IMR-90 (cell line): ENCODE results near the gene RGS16. TPM values are rescaled to one million over a fixed set of nuclear protein-coding genes. Genes with fewer than 3 reads are reported as not detected.

Experiments
- ATAC-seq: fragments of 200-7000 bp; cut with Tn5 transposase; 2 replicates; pipeline ENCODE4 v1.9.1; 2020; ENCODE audit warnings: low read depth, mild to moderate bottlenecking, moderate library complexity
- BruUV-seq: library from RNA; stranded (reverse); fragments of 400-500 nt; replicated peaks from 2 replicates; lab custom pipeline; 2021; lab: Mats Ljungman, UMichigan
- CTCF ChIA-PET: fragments of 300-600 bp; formaldehyde crosslinking; extraction: SDS; loops from one replicate; lab custom pipeline; 2021; ENCODE audit warnings: antibody characterized with exemption; lab: Yijun Ruan, JAX
- POLR2A ChIA-PET: fragments of 300-600 bp; sonication (Branson Sonifier 250); formaldehyde crosslinking; loops from one replicate; lab custom pipeline; 2022; ENCODE audit warnings: antibody characterized with exemption; ENCODE audit not compliant: unreplicated experiment; lab: Charles Lee
- DNase-seq: peaks from one replicate; pipeline ENCODE4 v3.0.0; 2013
- H2AFZ ChIP-seq: replicated peaks from 2 replicates; pipeline ENCODE3; 2013; ENCODE audit warnings: low read length, mild to moderate bottlenecking; ENCODE audit not compliant: poor library complexity
- H2AK5ac ChIP-seq: 2 replicates; pipeline ENCODE4 v1.6.1; 2013; ENCODE audit warnings: low read depth, low read length, inconsistent platforms
- H2AK9ac ChIP-seq: replicated peaks from 2 replicates; pipeline ENCODE3; 2013; ENCODE audit warnings: mild to moderate bottlenecking, low read depth, low read length, moderate library complexity; ENCODE audit not compliant: poor library complexity
- H2BK120ac ChIP-seq: 2 replicates; pipeline ENCODE4 v1.6.1; 2013; ENCODE audit warnings: low read depth, low read length, inconsistent platforms
- H2BK15ac ChIP-seq: 3 replicates; pipeline ENCODE4 v1.6.1; 2013; ENCODE audit warnings: low read depth, low read length, inconsistent platforms
- H2BK20ac ChIP-seq: 2 replicates; pipeline ENCODE4 v1.6.1; 2013; ENCODE audit warnings: low read depth, mild to moderate bottlenecking, inconsistent platforms, low read length, moderate library complexity
- H2BK5ac ChIP-seq: 2 replicates; pipeline ENCODE4 v1.6.1; 2013; ENCODE audit warnings: mild to moderate bottlenecking, low read depth, low read length, inconsistent platforms; ENCODE audit not compliant: poor library complexity, severe bottlenecking
- H3K14ac ChIP-seq: replicated peaks from 2 replicates; pipeline ENCODE4 v1.6.1; 2013; ENCODE audit warnings: low read depth, low read length, inconsistent platforms
- H3K18ac ChIP-seq: 2 replicates; pipeline ENCODE4 v1.6.1; 2013; ENCODE audit warnings: low read depth, low read length, control low read depth
- H3K23ac ChIP-seq: 2 replicates; pipeline ENCODE4 v1.6.1; 2013; ENCODE audit warnings: low read depth, low read length, inconsistent platforms
- H3K27ac ChIP-seq: 2 replicates; pipeline ENCODE4 v1.5.1; 2013; ENCODE audit warnings: mild to moderate bottlenecking, control low read depth, low read length; ENCODE audit not compliant: insufficient read depth
- H3K27me3 ChIP-seq: 2 replicates; pipeline ENCODE4 v1.6.1; 2013; ENCODE audit warnings: low read length; ENCODE audit not compliant: control insufficient read depth, insufficient read depth
- H3K36me3 ChIP-seq: 2 replicates; pipeline ENCODE4 v1.6.1; 2013; ENCODE audit warnings: low read length, mixed read lengths; ENCODE audit not compliant: control insufficient read depth, insufficient read depth
- H3K4ac ChIP-seq: 2 replicates; pipeline ENCODE4 v1.6.1; 2013; ENCODE audit warnings: low read depth, low read length, inconsistent platforms
- H3K4me1 ChIP-seq: 2 replicates; pipeline ENCODE4 v1.6.1; 2013; ENCODE audit warnings: low read length, mixed read lengths; ENCODE audit not compliant: control insufficient read depth, insufficient read depth
- H3K4me2 ChIP-seq: 2 replicates; pipeline ENCODE4 v1.6.1; 2013; ENCODE audit warnings: low read depth, mild to moderate bottlenecking, control low read depth, low read length, moderate library complexity
- H3K4me3 ChIP-seq: 2 replicates; pipeline ENCODE4 v1.5.1; 2013; ENCODE audit warnings: low read depth, mild to moderate bottlenecking, control low read depth, low read length, moderate library complexity; ENCODE audit not compliant: insufficient read depth
- H3K56ac ChIP-seq: 2 replicates; pipeline ENCODE4 v1.6.1; 2013; ENCODE audit warnings: low read length, inconsistent platforms; ENCODE audit not compliant: insufficient read depth; ENCODE audit errors: extremely low read depth
- H3K79me1 ChIP-seq, 2 experiments: 2 replicates each; pipeline ENCODE4 v1.6.1; 2013; ENCODE audit warnings: low read length in 2 of 2, inconsistent platforms in 1 of 2, low read depth in 1 of 2
- H3K9ac ChIP-seq: 2 replicates; pipeline ENCODE4 v1.6.1; 2013; ENCODE audit warnings: low read depth, low read length, control low read depth
- H3K9me1 ChIP-seq: 2 replicates; pipeline ENCODE4 v1.6.1; 2013; ENCODE audit warnings: low read length, inconsistent platforms; ENCODE audit not compliant: insufficient read depth
- H3K9me3 ChIP-seq: 2 replicates; pipeline ENCODE4 v1.6.1; 2013; ENCODE audit warnings: low read length; ENCODE audit not compliant: control insufficient read depth, insufficient read depth
- H4K20me1 ChIP-seq: 2 replicates; pipeline ENCODE4 v1.6.1; 2013; ENCODE audit warnings: low read length, inconsistent platforms; ENCODE audit not compliant: insufficient read depth
- H4K5ac ChIP-seq: 2 replicates; pipeline ENCODE4 v1.6.1; 2013; ENCODE audit warnings: mild to moderate bottlenecking, low read depth, low read length, control low read depth
- H4K8ac ChIP-seq, 2 experiments: 2 replicates each; pipeline ENCODE4 v1.6.1; 2013; ENCODE audit warnings: low read depth in 2 of 2, low read length in 2 of 2, control low read depth in 1 of 2, inconsistent platforms in 1 of 2
- H4K91ac ChIP-seq: 2 replicates; pipeline ENCODE4 v1.6.1; 2013; ENCODE audit warnings: low read depth, low read length, inconsistent platforms; ENCODE audit not compliant: insufficient read depth
- BHLHE40 ChIP-seq: fragments of 150-350 bp; IDR thresholded peaks from 2 replicates; pipeline ENCODE4 v1.6.1; 2016; ENCODE audit warnings: mild to moderate bottlenecking, low read depth, low read length
- CEBPB ChIP-seq: IDR thresholded peaks from 2 replicates; pipeline ENCODE4 v1.6.1; 2012; ENCODE audit warnings: low read depth, low read length, improper control_type of control experiment
- CHD1 ChIP-seq: IDR thresholded peaks from 2 replicates; pipeline ENCODE4 v1.6.1; 2012; ENCODE audit warnings: low read depth, low read length, improper control_type of control experiment
- FOS ChIP-seq: fragments of 150-350 bp; IDR thresholded peaks from 2 replicates; pipeline ENCODE4 v1.6.1; 2016; ENCODE audit warnings: low read depth, low read length
- MAFK ChIP-seq: IDR thresholded peaks from 2 replicates; pipeline ENCODE4 v1.6.1; 2012; ENCODE audit warnings: low read depth, low read length, improper control_type of control experiment
- MAZ ChIP-seq: IDR thresholded peaks from 2 replicates; pipeline ENCODE4 v1.6.1; 2012; ENCODE audit warnings: low read depth, mild to moderate bottlenecking, low read length, improper control_type of control experiment, moderate library complexity, borderline replicate concordance
- MXI1 ChIP-seq: IDR thresholded peaks from 2 replicates; pipeline ENCODE4 v1.6.1; 2012; ENCODE audit warnings: low read depth, mild to moderate bottlenecking, low read length, moderate library complexity, borderline replicate concordance
- NFE2L2 ChIP-seq: fragments of 150-350 bp; IDR thresholded peaks from 2 replicates; pipeline ENCODE4 v1.6.1; 2016; ENCODE audit warnings: low read depth, mild to moderate bottlenecking, low read length
- POLR2A ChIP-seq: IDR thresholded peaks from 2 replicates; pipeline ENCODE4 v1.6.1; 2012; ENCODE audit warnings: mild to moderate bottlenecking, low read depth, low read length
- RAD21 ChIP-seq: IDR thresholded peaks from 2 replicates; pipeline ENCODE4 v1.6.1; 2012; ENCODE audit warnings: low read length, improper control_type of control experiment
- RCOR1 ChIP-seq: IDR thresholded peaks from 2 replicates; pipeline ENCODE4 v1.6.1; 2012; ENCODE audit warnings: mild to moderate bottlenecking, low read length, improper control_type of control experiment; ENCODE audit not compliant: insufficient replicate concordance
- RFX5 ChIP-seq: IDR thresholded peaks from 2 replicates; pipeline ENCODE4 v1.8.0; 2012; ENCODE audit warnings: low read depth, mild to moderate bottlenecking, low read length, moderate library complexity
- SMC3 ChIP-seq: fragments of 150-350 bp; IDR thresholded peaks from 2 replicates; pipeline ENCODE4 v1.6.1; 2016; ENCODE audit warnings: low read depth, mild to moderate bottlenecking, antibody characterized with exemption, low read length, moderate library complexity
- WGBS, 2 experiments: methylation state at CpG; one replicate each; pipeline versions ENCODE4 v1.1.5 to v1.1.7; 2013; ENCODE audit warnings: missing lambda C conversion rate in 2 of 2; ENCODE audit not compliant: insufficient read length in 1 of 2; ENCODE audit errors: extremely low coverage in 2 of 2; 5-methylcytosine and 5-hydroxymethylcytosine counted together
- dilution Hi-C: fragments of 300-500 bp; cut with HindIII; formaldehyde crosslinking; loops from one replicate; pipeline ENCODE4 v1.14.3; 2018; ENCODE audit warnings: low sequenced_read_pairs; ENCODE audit not compliant: unreplicated experiment
- in situ Hi-C: fragments of 300-500 bp; cut with MboI; formaldehyde crosslinking; loops from 3 replicates; pipeline ENCODE4 v1.14.3; 2019; ENCODE audit warnings: low sequenced_read_pairs, inconsistent platforms, mixed read lengths
- intact Hi-C: fragments of 100-400 bp; cut with micrococcal nuclease; formaldehyde crosslinking; loops from 2 replicates; pipeline ENCODE4 v1.10.0; 2022
- polyA plus RNA-seq, 3 experiments: library from polyadenylated mRNA; depleted of rRNA; stranded (reverse); fragments of >200 nt; gene quantifications; 2 replicates each; pipeline ENCODE4 v1.2.3, GENCODE V29; 2012; ENCODE audit warnings: low replicate concordance in 1 of 3
- total RNA-seq: library from RNA; depleted of rRNA; stranded (reverse); fragments of >200 nt; gene quantifications from 2 replicates; pipeline ENCODE4 v1.2.3, GENCODE V29; 2012
- TF ChIP-seq, protein P1 (sequence below): fragments of 150-350 bp; IDR thresholded peaks from 2 replicates; pipeline ENCODE4 v1.6.1; 2016; ENCODE audit warnings: low read depth, mild to moderate bottlenecking, low read length, moderate library complexity, borderline replicate concordance
- TF ChIP-seq, protein P2 (sequence below): conservative IDR thresholded peaks from 2 replicates; pipeline ENCODE4 v1.5.1; 2012; ENCODE audit warnings: mild to moderate bottlenecking, low read depth, low read length, improper control_type of control experiment
- TF ChIP-seq, protein P3 (sequence below): fragments of 150-350 bp; IDR thresholded peaks from 2 replicates; pipeline ENCODE4 v1.6.1; 2017; ENCODE audit warnings: mild to moderate bottlenecking, antibody characterized with exemption, low read length, low read depth

The RGS16 gene
- total and polyA plus RNA-seq, 2 of the 4 experiments (the other 2 are of a cell fraction): 0.15 to 0.18 TPM

DNA sequence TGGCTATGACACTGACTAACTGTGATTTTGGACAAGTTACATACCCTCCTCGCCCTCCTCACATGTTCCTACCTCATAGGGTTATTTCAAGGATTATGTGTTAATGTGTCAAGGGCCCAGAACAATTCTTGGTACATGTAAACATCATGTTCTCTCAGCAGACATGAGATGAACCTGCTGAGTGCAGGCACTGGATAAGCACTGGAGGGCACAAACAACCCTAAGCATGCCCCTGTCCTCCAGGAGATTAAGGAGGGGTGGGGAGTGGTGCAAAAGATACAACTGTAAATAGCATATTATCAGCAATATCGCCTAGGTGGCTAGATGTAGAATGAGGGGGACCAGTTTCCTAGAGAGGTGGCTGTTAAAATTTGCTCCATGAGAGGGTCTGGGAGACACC, 17.7 kb upstream of the RGS16 start:
- in situ Hi-C loops: no loop called here
- TF ChIP-seq, protein P1, sequence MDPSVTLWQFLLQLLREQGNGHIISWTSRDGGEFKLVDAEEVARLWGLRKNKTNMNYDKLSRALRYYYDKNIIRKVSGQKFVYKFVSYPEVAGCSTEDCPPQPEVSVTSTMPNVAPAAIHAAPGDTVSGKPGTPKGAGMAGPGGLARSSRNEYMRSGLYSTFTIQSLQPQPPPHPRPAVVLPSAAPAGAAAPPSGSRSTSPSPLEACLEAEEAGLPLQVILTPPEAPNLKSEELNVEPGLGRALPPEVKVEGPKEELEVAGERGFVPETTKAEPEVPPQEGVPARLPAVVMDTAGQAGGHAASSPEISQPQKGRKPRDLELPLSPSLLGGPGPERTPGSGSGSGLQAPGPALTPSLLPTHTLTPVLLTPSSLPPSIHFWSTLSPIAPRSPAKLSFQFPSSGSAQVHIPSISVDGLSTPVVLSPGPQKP: no peak
- TF ChIP-seq RAD21 (no peak), MAZ (no peak), MXI1 (no peak), RFX5 (no peak), FOS (no peak), CHD1 (no peak), MAFK (no peak), SMC3 (no peak), POLR2A (no peak), NFE2L2 (no peak), BHLHE40 (no peak), RCOR1 (no peak), CEBPB (no peak)
- TF ChIP-seq, protein P2, sequence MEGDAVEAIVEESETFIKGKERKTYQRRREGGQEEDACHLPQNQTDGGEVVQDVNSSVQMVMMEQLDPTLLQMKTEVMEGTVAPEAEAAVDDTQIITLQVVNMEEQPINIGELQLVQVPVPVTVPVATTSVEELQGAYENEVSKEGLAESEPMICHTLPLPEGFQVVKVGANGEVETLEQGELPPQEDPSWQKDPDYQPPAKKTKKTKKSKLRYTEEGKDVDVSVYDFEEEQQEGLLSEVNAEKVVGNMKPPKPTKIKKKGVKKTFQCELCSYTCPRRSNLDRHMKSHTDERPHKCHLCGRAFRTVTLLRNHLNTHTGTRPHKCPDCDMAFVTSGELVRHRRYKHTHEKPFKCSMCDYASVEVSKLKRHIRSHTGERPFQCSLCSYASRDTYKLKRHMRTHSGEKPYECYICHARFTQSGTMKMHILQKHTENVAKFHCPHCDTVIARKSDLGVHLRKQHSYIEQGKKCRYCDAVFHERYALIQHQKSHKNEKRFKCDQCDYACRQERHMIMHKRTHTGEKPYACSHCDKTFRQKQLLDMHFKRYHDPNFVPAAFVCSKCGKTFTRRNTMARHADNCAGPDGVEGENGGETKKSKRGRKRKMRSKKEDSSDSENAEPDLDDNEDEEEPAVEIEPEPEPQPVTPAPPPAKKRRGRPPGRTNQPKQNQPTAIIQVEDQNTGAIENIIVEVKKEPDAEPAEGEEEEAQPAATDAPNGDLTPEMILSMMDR: no peak
- TF ChIP-seq, protein P3, sequence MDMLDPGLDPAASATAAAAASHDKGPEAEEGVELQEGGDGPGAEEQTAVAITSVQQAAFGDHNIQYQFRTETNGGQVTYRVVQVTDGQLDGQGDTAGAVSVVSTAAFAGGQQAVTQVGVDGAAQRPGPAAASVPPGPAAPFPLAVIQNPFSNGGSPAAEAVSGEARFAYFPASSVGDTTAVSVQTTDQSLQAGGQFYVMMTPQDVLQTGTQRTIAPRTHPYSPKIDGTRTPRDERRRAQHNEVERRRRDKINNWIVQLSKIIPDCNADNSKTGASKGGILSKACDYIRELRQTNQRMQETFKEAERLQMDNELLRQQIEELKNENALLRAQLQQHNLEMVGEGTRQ: no peak

More for the DNA sequence above, 17.7 kb upstream of the RGS16 start:
- Histone ChIP-seq H3K4me1 (peaks cover 3% of the 10 kb centered on the region; the same call in 1 of the 2 replicates), H2AK5ac (no peak overlapping the region), H3K4me3 (no peak overlapping the region), H3K4ac (no peak overlapping the region), H3K18ac (no peak overlapping the region), H3K56ac (no peak overlapping the region), H4K20me1 (no peaks in the 10 kb centered on the region), H4K8ac (no peak overlapping the region), H3K4me2 (no peak overlapping the region), H3K36me3 (no peaks in the 10 kb centered on the region), H2AFZ (no peak overlapping the region), H3K14ac (no peak overlapping the region), H2AK9ac (no peak overlapping the region), H4K91ac (no peak overlapping the region), H2BK5ac (no peak overlapping the region), H3K9me3 (no peaks in the 10 kb centered on the region), H2BK15ac (no peak overlapping the region), H3K9me1 (no peaks in the 10 kb centered on the region), H3K79me1 (no peaks in the 10 kb centered on the region), H3K9ac (no peak overlapping the region), H2BK120ac (no peak overlapping the region), H3K23ac (no peak overlapping the region), H3K27ac (no peak overlapping the region), H3K27me3 (peaks cover 17% of the 10 kb centered on the region), H2BK20ac (no peak overlapping the region), H4K5ac (no peak overlapping the region)
- dilution Hi-C loops (no loop called here), intact Hi-C loops (no loop called here)
- no TSS peak for BruUV-seq
- DNase-seq (no peak), ATAC-seq (no peak)
- ChIA-PET POLR2A (no interaction called here), CTCF (no interaction called here)
- no CpG with 5 or more reads among the region's 2 CpGs for WGBS, 2 experiments
